GM18868 (cell line): ENCODE results near the gene AUNIP.

Experiments
- ATAC-seq: cut with Tn5 transposase; IDR thresholded peaks from one replicate; pipeline ENCODE4 v1.9.1; 2021; ENCODE audit warnings: mild to moderate bottlenecking, moderate library complexity; ENCODE audit not compliant: unreplicated experiment

AUNIP gene

DNA sequence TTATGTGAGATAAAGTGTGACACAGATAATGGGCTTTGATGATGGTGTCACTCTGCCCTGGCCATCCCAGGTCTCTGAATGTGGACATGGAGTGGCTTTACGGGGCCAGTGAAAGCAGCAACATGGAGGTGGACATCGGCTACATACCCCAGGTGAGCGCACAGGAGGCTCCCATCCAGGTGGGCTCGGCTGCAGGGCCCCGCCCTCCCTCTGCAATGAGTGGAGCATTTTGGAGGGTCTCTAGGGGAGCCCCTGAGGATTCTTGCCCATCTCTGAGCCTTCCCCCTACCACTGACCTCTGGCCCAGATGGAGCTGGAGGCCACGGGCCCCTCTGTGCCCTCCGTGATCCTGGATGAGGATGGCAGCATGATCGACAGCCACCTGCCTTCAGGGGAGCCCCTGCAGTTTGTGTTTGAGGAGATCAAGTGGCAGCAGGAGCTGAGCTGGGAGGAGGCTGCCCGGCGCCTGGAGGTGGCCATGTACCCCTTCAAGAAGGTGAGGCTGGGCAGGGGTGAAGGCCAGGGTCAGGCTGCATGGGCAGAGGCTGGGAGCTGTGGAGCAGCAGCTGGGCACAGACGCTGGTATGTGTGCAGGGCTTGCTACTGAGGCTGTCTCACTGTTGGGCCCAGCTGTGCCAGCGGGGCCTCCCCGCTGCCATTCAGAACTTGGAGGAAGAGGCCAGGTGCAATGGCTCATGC, 47.7 kb downstream of the AUNIP start:
- ATAC-seq: no peak

DNA sequence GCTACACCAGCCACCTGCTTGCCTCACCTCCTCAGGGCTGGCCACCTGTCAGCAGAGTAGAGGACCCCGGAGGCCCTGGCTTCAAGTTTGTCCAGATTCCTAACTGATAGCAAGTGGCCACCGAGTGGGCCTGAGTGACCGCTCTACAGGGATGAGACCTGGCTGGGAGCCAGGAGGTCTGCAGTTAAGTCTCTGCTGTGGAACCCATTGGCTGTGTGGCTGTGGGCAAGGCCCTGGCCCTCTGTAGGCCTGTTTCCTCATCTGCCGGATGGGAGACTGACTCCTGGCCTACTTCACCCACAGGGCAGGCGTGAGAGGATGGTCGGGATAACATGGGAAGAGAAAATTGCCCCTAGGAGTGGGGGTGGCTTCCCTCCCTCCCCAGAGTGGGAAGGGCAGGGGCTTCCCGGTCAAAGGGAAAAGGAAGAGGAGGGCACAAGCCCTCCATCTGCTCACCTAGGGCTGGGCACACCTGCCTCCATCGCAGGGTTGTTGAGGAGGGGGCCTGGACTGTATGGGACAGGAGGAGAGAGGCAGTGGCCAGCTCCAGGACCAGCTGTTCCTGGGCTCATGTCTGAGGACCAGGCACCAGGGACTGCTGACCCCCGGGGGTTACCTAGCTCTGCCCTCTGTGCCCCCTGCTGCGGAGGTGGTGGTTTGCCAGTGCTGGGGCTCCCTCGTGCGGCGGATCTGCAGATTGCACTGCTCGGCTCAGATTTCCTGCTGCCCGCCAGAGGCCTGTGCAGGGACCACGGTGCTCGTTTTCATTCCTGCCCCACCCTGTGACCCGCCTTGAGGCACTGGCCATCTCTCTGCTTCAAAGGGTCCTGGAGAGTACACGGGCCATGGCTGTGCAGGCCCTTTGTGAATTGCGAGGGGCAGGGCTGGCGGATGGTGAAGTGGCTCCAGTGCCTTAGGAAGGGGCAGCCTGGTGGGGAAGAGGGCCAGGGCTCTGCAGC, 48.6 kb downstream of the AUNIP start:
- no peak for ATAC-seq

DNA sequence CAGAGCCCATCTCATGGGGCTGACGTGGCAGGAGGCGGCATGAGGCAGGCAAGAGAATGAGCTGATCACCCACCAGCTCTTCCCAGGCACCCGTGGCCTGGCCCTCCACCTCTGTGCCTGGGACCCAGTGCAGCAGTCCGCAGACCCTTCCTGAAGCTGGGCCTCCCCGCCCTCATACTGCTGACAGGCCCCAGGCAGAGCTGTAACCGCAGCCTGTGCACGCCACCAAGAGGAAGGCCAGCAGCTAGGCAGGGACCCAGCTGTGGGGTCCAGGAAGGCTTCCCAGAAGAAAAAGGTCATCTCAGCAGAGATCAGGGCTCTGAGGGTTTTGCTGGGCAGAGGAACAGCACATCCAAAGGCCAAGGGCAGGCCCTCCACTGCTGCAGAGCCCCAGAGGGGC, 49.3 kb downstream of the AUNIP start:
- ATAC-seq: no peak

DNA sequence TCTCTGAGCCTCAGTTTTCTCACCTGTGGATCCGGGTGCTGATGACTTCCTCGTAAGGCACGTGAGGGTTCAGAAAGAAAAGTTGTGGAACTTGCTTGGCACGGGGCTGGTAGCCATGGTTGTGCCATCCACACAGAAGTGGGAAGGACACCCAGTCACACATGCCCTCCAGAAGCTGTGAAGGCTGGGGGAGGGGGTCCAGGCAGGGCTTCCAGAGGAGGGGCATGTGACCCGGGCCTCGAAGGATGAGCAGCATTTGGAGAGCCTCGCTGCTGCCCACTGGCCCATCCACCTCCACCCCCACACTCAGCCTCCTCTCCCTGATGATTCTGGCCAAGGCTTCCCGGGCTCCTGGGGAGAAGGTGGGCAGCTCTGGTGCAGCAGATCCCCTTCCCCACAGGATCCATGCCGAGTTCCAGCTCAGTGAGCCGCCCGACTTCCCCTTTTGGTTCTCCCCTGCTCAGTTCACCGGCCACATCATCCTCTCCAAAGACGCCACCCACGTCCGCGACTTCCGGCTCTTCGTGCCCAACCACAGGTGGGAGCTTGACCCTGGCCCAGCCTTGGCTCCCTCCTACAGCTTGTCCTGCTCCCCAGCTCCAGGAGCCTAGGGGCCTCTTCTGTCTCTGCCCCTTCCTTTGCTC, 49.9 kb downstream of the AUNIP start:
- no peak for ATAC-seq

DNA sequence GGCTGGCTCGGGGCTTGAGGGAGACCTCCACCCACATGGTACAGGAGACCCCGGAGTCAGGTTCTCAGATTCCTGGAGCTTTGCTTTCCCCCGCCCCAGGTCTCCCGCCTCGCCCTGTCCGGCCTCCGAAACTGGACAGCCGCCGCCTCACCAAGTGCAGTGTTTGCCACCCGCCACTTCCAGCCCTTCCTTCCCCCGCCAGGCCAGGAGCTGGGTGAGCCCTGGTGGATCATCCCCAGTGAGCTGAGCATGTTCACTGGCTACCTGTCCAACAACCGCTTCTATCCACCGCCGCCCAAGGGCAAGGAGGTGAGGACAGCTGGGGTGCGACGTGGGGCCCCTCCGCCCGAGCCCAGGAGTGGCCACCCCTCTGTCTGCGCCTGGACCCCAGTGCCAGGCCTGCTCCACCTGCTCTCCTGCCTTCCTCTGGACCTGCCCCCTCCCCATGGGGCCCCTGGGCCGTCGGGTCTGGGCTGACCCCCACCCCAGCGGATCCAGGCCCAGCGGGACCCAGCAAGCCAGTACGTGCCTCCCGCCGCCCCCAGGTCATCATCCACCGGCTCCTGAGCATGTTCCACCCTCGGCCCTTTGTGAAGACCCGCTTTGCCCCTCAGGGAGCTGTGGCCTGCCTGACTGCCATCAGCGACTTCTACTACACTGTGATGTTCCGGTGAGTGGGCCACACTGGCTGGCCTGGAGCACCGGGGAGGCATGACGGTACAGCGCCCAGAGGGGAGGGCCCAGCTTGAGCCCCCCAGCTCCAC, 50.6 kb downstream of the AUNIP start:
- ATAC-seq: no peak

DNA sequence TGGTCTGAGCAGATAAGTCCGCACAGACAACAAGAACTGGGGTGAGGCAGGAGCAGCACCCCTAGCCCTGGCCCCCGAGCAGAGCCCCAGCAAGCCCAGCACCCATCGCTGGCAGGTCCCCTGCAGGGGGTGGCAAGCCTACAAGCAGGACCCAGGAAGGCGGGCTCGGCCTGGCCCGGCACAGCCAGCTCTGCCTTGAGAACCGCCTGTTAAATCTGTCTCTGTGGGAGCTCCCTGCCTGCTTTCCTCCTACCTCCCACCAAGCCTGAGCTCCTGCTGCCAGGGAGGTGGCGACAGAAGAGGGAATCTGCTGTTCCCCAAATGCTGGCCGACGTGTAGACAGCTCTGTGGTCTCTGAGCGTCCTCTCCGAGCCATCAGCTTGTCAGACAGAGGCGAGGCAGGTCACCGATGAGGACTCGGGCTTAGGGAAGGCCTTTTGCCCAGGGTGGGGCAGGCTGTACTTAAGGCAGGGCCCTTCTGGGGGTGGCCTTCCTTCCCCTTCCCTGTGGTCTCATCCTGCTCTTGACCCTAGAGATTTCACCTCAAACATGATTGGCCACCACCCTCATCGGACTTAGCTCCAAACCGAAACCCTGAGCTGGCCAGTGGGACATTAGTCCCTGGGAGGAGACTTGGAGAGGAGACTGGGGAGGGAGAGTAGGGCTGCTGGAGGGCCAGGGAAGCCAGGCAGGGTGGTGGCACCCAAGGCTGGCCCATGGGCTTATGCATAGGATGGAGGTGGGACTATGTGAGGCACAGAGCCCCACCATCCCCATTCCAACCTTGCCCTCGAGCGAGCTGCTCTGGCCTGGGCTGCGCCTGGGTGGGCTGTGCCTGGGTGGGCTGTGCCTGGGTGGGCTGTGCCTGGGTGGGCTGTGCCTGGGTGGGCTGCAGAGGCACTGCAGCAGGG, 51.5 kb downstream of the AUNIP start:
- no peak for ATAC-seq

DNA sequence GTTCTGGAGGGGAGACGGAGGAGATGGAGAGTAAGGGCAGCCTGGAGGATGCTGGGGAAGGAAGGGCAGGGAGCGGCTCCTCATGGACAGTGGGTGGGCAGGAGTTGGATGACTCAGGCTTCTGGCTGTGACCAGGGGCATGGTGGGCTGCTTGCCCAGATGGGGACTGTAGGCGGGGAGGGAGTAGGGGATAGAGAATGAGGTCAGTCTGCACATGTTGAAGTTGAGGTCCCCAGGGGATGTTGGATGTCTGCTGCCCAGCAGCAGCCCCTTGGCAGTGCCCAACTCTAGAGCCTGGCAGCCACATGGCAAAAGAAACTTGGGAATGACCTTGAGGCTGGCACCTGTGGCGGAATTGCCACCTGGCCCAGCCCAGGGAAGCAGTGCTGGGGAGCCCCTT, 52.8 kb downstream of the AUNIP start:
- no peak for ATAC-seq

DNA sequence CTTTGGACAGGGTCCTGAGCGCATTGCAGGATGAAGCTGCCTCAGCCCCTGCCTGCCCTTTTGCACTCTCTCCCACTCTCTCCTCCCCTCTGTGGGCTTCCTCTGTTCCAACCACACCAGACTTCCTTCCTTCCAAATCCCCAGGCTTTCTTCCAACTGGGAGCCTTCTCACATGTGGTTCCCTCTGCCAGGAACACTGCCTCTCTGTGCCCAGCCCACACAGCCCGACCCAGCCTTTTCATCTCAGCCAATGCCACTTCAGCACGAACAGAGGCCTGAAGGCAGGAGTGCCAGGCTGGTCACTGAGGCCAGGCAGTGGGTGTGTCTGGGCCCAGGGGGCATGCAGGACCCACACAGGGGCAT, 53.4 kb downstream of the AUNIP start:
- ATAC-seq: no peak

DNA sequence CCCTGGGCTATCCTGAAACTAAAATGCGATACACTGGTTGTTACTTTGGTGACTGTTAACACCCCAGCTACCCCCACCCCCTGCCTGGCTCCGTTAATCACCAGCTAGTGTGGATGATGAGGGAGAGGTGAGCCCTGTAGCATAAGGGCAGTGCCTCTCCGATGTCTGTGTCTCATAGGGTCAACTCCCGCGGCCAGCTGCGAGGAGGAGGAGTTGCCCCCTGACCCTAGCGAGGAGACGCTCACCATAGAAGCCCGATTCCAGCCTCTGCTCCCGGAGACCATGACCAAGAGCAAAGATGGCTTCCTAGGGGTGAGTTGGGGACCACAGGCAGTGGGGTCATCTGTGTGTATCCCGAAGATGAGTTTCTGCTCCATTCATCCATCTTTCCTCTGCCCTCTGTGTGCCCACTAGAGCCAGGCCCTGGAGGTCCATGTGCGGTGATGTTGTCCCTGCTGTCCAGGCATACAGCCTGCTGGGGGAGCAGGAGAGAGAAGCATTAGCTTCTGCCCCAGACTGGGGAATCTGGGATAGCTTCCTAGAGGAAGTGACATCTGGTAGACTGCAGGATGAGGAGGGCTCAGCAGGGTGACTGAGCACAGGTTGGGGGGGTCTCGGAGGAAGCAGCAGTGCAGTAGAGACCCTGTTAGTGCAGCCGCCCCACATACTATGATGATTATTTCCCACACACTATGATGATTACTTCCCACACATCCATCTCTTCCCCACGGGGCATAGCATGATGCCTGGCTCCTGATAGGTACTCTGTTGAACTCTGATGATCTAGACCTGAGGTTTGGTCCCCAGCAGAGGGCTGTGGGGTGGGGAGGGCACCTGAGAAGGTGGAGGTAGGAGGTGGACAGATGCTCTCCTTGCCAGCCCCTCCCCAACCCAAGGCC, 54.0 kb downstream of the AUNIP start:
- no peak for ATAC-seq

DNA sequence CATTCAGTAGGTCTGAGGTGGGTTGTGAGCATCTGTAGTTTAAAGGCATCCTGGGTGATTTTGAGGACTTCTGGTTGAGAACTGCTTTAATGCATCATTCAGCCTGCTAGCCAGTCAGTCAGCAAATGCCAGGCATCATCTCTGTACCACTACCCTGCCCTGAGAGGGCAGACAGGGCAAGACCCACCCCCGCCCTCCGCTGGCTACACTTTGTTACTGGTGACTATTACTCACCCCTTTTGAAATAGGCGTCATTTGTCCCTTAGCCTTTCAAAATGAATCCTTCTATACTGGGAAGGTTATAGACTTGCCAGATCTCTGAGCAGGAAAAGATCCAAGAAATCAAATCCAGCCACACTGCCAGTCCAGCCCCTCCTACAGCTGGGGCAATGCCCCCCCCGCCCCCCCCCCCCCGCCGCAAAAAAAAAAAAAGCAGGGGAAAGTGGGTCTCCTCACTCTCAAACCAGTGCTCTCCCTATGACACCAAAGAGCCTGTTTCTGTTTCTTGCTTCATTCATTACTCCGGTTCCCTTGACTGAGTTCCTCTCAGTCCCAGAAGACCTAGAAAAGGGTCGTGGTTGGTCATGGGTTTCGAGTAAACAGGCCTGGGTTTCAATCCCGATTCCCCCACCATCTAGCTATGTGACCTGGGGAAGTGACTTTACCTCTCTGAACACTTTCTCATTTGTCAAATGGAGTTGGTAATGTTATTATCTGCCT, 54.9 kb downstream of the AUNIP start:
- ATAC-seq: no peak

DNA sequence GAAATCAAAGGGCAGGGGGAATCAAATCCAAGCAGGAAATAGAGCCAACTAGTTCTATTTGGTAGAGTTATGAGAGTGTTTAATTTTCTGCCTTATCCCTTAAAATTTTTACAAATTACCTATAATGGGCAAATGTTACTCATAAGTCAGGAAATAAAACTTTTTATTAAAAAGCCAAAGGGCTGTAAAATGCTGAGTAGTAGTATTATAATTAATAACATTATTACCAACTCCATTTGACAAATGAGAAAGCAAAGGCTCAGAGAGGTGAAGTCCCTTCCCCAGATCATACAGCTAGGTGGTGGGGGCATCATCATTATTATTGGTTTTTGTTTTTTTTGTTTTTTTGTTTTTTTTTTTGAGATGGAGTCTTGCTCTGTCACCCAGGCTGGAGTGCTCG, 55.9 kb downstream of the AUNIP start:
- no peak for ATAC-seq

DNA sequence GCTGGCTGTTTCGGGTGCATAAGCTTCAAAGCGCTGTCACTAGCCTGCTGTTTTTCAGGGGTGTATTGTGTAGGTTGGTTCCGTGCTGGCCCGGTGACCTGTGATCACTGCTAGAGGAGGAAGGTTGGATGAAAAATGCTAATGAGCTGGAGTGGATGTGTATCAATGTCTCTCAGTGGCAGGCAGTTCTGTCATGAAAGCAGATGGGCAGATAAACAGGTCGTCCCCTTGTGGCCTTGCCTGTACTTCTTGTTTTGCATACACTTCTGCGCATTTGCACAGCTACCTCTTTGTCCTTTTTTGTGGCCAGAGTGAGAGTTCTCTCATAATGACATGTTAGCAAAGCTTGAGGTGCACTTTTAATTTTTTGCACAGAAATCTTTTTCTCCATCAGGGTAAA, 56.3 kb downstream of the AUNIP start:
- ATAC-seq: no peak

DNA sequence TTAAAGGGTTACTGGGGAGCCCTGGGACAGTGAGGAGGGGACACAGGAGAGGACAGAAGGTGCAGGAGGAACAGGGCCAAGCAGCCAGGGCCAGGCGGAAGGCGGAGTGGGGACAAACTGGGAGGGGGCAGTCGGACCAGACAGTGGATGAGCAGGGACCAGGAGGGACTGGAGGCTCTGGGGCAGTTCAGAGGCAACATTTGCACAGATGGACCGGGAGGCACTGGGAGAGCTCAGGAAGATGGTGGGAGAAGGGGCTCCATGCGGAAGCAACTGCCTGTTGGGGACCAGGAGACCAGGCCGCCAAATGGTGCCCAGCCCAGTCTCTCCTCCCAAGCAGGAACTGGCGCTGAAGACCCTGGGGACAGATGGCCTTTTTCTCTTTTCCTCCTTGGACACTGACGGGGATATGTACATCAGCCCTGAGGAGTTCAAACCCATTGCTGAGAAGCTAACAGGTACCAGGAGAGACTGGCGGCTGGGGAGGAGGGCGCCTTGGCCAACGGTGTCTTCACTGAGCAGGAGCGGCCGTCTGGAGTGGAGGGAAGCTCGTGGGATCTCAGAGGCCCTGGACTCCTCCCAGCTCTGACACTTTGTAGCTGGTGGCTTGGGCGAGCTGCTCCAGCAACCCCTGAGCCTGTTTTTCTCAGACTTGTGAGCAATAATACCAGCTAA, 58.4 kb downstream of the AUNIP start:
- ATAC-seq: no peak

DNA sequence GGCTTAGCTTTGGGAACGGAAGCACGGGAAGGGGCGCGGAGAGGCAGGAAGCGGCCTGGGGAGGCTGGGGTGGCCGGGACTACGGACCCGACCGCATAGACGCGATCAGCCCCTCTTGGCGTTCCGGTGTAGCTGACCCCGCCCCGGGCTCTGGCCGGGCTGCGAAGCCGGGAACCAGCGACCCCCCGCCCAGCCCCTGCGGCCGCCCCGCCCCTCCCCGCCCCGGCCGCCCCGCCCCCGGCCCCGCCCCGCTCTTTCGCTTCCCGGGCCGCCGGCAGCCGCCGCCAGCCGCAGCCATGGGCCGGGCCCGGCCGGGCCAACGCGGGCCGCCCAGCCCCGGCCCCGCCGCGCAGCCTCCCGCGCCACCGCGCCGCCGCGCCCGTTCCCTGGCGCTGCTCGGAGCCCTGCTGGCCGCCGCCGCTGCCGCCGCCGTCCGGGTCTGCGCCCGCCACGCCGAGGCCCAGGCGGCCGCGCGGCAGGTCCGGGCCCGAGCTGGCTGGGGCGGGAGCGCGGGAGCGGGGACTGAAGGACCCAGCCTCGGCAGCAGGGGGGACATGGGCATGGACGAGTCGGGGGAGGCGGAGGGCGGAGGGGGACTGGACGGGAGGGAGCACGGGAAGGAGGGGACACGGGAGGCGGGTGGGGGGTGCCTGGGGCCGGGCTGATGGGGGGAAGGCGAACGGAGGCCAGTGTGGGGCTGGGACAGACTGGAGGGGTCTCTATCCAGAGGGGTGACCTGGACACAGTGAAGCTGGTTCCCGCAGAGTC, 59.1 kb downstream of the AUNIP start, which contains the start of gene SELENON:
Gene SELENON (plus strand): TSS at position 259 of the 768 bp plus-strand sequence. CDS start 38 bp downstream, at position 297.
- no peak for ATAC-seq

DNA sequence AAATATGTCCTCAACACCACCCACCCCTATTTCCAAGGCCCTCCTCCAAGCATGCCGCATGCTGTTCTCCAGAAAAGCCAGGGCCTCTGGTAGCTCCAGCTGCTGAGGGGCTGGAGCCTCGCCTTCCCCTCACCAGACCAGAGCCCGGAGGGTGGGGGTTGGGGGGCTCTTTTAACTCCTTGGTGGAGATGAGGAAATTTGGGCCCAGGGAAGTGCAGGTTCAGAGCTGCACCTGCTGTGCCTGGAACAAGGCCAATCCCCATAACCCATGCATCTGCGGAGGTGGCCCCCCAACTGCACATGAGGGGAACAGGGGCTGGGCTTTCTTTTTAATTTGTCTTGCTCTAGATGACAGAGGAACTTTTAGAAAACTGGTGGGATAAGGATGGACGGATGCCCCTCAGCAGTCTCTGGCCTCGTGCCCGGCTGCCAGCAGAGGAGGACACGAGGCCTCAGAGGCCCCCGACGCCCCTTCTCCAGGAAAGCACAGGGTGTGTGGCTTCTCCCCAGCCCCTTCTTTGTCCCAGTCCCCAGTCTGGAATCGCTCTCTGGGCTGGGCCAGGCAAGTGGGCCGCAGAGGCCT, 59.8 kb downstream of the AUNIP start:
- no peak for ATAC-seq

DNA sequence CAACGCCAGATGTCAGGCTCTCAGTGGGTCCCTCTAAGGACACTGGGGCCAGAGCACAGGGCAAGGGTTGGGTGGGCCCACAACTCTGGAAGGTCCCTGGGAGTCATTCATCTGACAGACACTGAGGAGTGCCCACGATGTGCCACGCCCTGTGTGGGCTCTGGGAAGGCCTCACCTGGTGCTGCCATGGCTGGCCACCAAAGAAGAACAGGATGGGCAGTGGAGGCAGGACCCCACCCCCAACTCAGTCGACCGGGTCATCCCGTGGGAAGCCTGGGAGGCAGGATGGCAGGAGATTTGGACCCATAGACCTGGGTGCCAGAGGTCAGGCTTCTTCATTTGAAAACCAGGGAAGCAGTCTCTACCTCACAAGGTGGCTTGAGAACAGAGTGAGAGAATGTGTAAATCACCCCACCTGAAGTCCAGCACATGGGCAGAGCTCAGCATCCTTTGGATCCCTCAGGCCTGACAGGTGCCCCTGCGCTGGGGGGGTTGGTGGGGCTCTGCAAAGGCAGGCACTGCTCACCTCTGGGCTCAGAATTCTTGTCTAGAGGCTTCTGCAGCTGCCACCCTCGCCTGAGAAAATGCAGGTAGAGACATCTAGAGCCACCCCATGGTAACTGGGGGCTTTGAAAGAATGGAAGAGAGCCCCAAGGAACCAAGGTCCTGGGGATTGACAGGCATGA, 60.4 kb downstream of the AUNIP start:
- no peak for ATAC-seq
